Panc1 (cell line): Measurements from ENCODE around the gene CHST10. TPM values are rescaled to one million over a fixed set of nuclear protein-coding genes. Genes with fewer than 3 reads are reported as not detected.
"Not testable (repeated sequence)": the region's sequence is repeated elsewhere in the genome, so short reads cannot be mapped to it uniquely, and the experiment has no call there.

Source experiments
- ATAC-seq: fragments of 200-7000 bp; cut with Tn5 transposase; 2 replicates; pipeline ENCODE4 v1.9.1; 2020; ENCODE audit warnings: mild to moderate bottlenecking, moderate library complexity
- BruUV-seq: library from RNA; stranded (reverse); fragments of 400-500 nt; replicated peaks from 2 replicates; lab custom pipeline; 2021; lab: Mats Ljungman, UMichigan
- CTCF ChIA-PET: fragments of 300-600 bp; sonication (Branson Sonifier 250); formaldehyde crosslinking; loops from one replicate; lab custom pipeline; 2022; ENCODE audit warnings: antibody characterized with exemption; lab: Charles Lee
- POLR2A ChIA-PET: fragments of 300-600 bp; sonication (Branson Sonifier 250); formaldehyde crosslinking; loops from one replicate; lab custom pipeline; 2022; ENCODE audit warnings: antibody characterized with exemption; lab: Charles Lee
- DNase-seq: peaks from one replicate; pipeline ENCODE4 v3.0.0-alpha.2; 2010; ENCODE audit warnings: low read depth, low spot score
- H3K27ac ChIP-seq: 2 replicates; pipeline ENCODE4 v1.5.1; 2011; ENCODE audit warnings: mild to moderate bottlenecking, low read length, inconsistent platforms
- H3K27me3 ChIP-seq: fragments of 200-500 bp; sonication (Bioruptor generic); 2 replicates; pipeline ENCODE4 v1.6.0; 2014; ENCODE audit warnings: low read length, inconsistent platforms; ENCODE audit not compliant: control insufficient read depth, insufficient read depth
- H3K36me3 ChIP-seq: fragments of 200-500 bp; sonication (Bioruptor generic); 2 replicates; pipeline ENCODE4 v1.5.1; 2014; ENCODE audit warnings: inconsistent platforms, mild to moderate bottlenecking, low read length, moderate library complexity; ENCODE audit not compliant: control insufficient read depth, insufficient read depth
- H3K4me1 ChIP-seq: 2 replicates; pipeline ENCODE4 v1.5.1; 2011; ENCODE audit warnings: inconsistent platforms, mild to moderate bottlenecking, low read length, moderate library complexity; ENCODE audit not compliant: control insufficient read depth, insufficient read depth
- H3K4me3 ChIP-seq, 2 experiments: 2 replicates each; pipeline ENCODE4 v1.5.1; 2011 to 2012; ENCODE audit warnings: low read depth in 2 of 2, low read length in 2 of 2, mild to moderate bottlenecking in 2 of 2, inconsistent platforms in 1 of 2, moderate library complexity in 1 of 2
- H3K9me3 ChIP-seq: fragments of 200-500 bp; sonication (Bioruptor generic); 2 replicates; pipeline ENCODE4 v1.5.1; 2014; ENCODE audit warnings: low read depth, mild to moderate bottlenecking, inconsistent platforms, low read length, moderate library complexity; ENCODE audit not compliant: control insufficient read depth, insufficient read depth
- CTCF ChIP-seq: fragments of 450-650 bp; IDR thresholded peaks from 2 replicates; pipeline ENCODE4 v1.5.1; 2017; ENCODE audit warnings: mild to moderate bottlenecking
- POLR2AphosphoS5 ChIP-seq: IDR thresholded peaks from 2 replicates; pipeline ENCODE4 v1.6.1; 2012; ENCODE audit warnings: mild to moderate bottlenecking, low read depth, low read length, moderate library complexity
- REST ChIP-seq, 2 experiments: IDR thresholded peaks; 2 replicates each; pipeline ENCODE4 v1.6.1; 2011 to 2012; ENCODE audit warnings: low read depth in 2 of 2, control low read depth in 1 of 2, low read length in 1 of 2, mild to moderate bottlenecking in 1 of 2, moderate library complexity in 1 of 2; ENCODE audit not compliant: insufficient read depth in 1 of 2
- SIN3A ChIP-seq: IDR thresholded peaks from 2 replicates; pipeline ENCODE4 v1.6.1; 2012; ENCODE audit warnings: low read depth, mild to moderate bottlenecking, low read length, moderate library complexity, borderline replicate concordance; ENCODE audit not compliant: insufficient read depth
- TCF7L2 ChIP-seq: IDR thresholded peaks from 2 replicates; pipeline ENCODE4 v1.6.1; 2011; ENCODE audit warnings: mild to moderate bottlenecking, low read depth, low read length, inconsistent platforms
- in situ Hi-C: cut with HindIII; loops from 2 replicates; pipeline ENCODE4 v1.10.0; 2016; ENCODE audit warnings: low sequenced_read_pairs, low pct_unique_long_range_greater_than_20kb
- intact Hi-C: fragments of 100-400 bp; cut with micrococcal nuclease; formaldehyde crosslinking; loops from one replicate; pipeline ENCODE4 v1.10.0; 2022; ENCODE audit not compliant: unreplicated experiment
- total RNA-seq: library from RNA; stranded (reverse); gene quantifications from one replicate; pipeline ENCODE4 v1.2.1, GENCODE V29; 2021; ENCODE audit not compliant: unreplicated experiment

Gene CHST10
- total RNA-seq, 1 experiment from 2014 or later: 22.0 TPM

DNA sequence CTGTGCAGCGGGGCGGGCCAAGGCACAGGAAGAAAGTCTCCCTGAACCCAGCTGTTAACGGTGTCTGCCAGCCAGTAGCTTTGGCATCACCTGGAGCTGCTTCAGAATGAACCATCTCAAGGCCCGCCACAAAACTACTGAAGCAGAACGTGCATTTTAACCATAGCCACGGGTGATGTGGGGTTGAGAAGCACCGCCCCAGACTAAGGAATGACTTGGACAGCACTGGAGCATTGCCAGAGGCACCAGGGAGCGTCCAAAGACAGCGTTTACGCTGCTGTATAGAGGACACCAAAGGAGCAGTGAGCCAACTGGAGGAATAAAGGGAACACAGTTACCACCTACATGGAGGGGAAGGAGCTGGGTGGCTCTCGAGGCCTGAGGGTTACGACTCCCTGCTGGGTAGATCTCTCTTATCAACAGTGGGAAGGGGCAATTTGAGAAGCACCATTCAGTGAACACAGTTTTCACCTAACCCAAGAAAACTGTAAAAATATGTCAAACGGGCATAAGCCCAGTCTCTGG lies 66.7 kb downstream of the CHST10 start:
- ATAC-seq (no peak), DNase-seq (no peak)
- in situ Hi-C loops (no loop called here), intact Hi-C loops (no loop called here)
- no peak for TF ChIP-seq REST (IDR thresholded peaks at IDR 0.05; ENCODE audit: insufficient read depth in 1 of 2, low read depth in 2 of 2, low read length in 1 of 2)
- TF ChIP-seq POLR2AphosphoS5: no peak
- no peak for TF ChIP-seq TCF7L2
- TF ChIP-seq CTCF: no peak
- TF ChIP-seq SIN3A: no peak
- ChIA-PET CTCF (no interaction called here), POLR2A (no interaction called here)
- H3K27ac ChIP-seq: no peak overlapping the region
- no peaks in the 10 kb centered on the region for H3K36me3 ChIP-seq
- H3K4me3 ChIP-seq: no peak overlapping the region
- H3K4me1 ChIP-seq: no peaks in the 10 kb centered on the region
- no TSS peak for BruUV-seq
- H3K27me3 ChIP-seq: no peaks in the 10 kb centered on the region
- H3K9me3 ChIP-seq: no peaks in the 10 kb centered on the region

DNA sequence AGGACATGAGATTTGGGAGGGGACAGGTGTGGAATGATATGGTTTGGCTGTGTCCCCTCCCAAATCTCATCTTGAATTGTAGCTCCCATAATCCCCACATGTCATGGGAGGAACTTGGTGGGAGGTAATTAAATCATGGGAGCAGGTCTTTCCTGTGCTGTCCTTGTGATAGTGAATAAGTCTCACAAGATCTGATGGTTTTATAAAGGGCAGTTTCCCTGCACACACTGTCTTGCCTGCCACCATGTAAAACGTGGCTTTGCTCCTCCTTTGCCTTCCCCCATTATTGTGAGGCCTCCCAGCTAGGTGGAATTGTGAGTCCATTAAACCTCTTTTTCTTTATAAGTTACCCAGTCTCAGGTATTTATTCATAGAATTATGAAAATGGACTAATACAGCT lies 72.3 kb downstream of the CHST10 start:
- H3K4me3 ChIP-seq, H3K27ac ChIP-seq, H3K4me1 ChIP-seq, CTCF ChIA-PET, H3K27me3 ChIP-seq, BruUV-seq, ATAC-seq, DNase-seq, intact Hi-C loops, H3K36me3 ChIP-seq, POLR2A ChIA-PET, H3K9me3 ChIP-seq, in situ Hi-C loops: not testable (repeated sequence)

DNA sequence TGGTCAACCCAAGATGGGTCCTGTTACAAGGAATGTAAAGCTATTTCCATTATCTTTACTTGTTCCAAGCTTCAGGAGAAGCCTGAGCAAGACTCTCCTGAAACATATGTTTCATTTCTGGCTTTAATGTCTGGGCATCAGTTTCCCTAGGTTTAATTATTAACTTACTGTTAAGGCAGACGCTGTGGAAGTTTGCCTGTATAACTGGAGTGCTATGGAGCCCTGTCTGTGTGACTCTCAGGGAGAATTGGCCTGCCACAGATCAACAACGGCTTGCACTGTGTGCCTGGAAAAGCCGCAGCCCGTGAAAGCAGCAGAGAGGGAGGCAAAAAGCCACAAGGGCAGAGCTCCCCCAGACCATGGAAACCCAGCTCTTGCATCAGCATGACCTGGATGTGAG lies 73.0 kb downstream of the CHST10 start:
- TF ChIP-seq SIN3A (no peak), REST (IDR thresholded peaks at IDR 0.05; ENCODE audit: insufficient read depth in 1 of 2, low read depth in 2 of 2, low read length in 1 of 2) (no peak), TCF7L2 (no peak), CTCF (no peak), POLR2AphosphoS5 (no peak)
- no peak for DNase-seq
- intact Hi-C loops (no loop called here), in situ Hi-C loops (no loop called here)
- Histone ChIP-seq H3K4me3 (no peak overlapping the region), H3K27ac (no peak overlapping the region), H3K4me1 (no peaks in the 10 kb centered on the region), H3K36me3 (no peaks in the 10 kb centered on the region), H3K9me3 (no peaks in the 10 kb centered on the region), H3K27me3 (no peaks in the 10 kb centered on the region)
- no TSS peak for BruUV-seq
- ChIA-PET CTCF (no interaction called here), POLR2A (no interaction called here)
- ATAC-seq: no peak

DNA sequence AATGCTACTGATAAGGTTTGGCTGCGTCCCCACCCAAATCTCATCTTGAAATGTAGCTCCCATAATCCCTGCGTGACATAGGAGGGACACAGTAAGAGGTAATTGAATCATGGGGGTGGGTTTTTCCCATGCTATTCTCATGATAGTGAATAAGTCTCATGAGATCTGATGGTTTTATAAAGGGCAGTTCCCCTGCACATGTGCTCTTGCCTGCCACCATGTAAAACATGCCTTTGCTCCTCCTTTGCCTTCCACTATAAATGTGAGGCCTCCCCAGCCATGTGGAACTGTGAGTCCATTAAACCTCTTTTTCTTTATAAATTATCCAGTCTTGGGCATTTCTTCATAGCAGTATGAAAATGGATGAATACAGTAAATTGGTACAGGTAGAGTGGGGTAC lies 75.0 kb downstream of the CHST10 start:
- CTCF ChIA-PET, H3K36me3 ChIP-seq, in situ Hi-C loops, H3K4me3 ChIP-seq, ATAC-seq, DNase-seq, intact Hi-C loops, H3K27ac ChIP-seq, H3K27me3 ChIP-seq, H3K9me3 ChIP-seq, BruUV-seq, H3K4me1 ChIP-seq: not testable (repeated sequence)
- POLR2A ChIA-PET: interaction anchor here (0.6 kb wide), 1 partner anchor 647 kb away, joined by 3 read pairs; no protein-coding TSS in a partner anchor
